Peyer's patch (tissue), 4 donors: ENCODE data around the gene PHF13.

ENCODE experiments used
- CTCF ChIP-seq, 6 experiments: fragments of 450-650 bp in 4 of 6; fragments of 200-600 bp in 2 of 6; sonication (generic) in 1 of 6; IDR thresholded peaks; one replicate each; pipeline ENCODE4 v1.5.1; 2017 to 2019; ENCODE audit warnings: antibody characterized with exemption in 6 of 6, mild to moderate bottlenecking in 3 of 6, moderate library complexity in 1 of 6
- POLR2A ChIP-seq, 2 donors: fragments of 450-650 bp; IDR thresholded peaks; one replicate each; pipeline ENCODE4 v1.5.1; 2017; ENCODE audit warnings: antibody characterized with exemption in 2 of 2, mild to moderate bottlenecking in 2 of 2, moderate library complexity in 2 of 2

- TF ChIP-seq CTCF (IDR thresholded peaks at IDR 0.05), result no peak
- no peak for TF ChIP-seq POLR2A (IDR thresholded peaks at IDR 0.05)
Observed at GRCh38 chr1:6628971-6629479, 15.5 kb downstream of the PHF13 start.
